ENCODE measurements around the gene MUC5AC.

MUC5AC gene

GRCh38 chr11:1198561-1199240, 40.9 kb downstream of the MUC5AC start:
- DNase-seq = no peak

DNA sequence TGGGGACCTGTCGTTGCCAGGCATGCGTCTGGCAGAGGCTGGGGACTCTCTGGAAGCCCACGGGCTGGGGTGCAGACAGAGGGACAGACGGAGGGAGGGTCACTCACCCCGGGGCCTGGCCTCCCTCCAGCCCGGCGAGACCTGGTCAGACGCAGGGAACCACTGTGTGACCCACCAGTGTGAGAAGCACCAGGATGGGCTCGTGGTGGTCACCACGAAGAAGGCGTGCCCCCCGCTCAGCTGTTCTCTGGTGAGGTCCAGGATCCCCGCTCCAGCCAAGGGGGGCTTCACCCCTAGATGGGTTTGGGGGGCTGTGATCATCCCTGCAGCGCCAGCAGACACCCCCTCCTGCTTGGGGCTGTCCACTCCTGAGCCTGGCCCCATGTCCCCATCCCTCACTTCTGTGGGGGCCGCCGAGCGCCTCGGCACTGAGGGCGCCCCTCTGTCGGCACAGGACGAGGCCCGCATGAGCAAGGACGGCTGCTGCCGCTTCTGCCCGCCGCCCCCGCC, 41.5 kb downstream of the MUC5AC start:
- DNase-seq = no peak

- DNase-seq = no peak
Observed at GRCh38 chr11:1199751-1200610, 42.2 kb downstream of the MUC5AC start.

DNA sequence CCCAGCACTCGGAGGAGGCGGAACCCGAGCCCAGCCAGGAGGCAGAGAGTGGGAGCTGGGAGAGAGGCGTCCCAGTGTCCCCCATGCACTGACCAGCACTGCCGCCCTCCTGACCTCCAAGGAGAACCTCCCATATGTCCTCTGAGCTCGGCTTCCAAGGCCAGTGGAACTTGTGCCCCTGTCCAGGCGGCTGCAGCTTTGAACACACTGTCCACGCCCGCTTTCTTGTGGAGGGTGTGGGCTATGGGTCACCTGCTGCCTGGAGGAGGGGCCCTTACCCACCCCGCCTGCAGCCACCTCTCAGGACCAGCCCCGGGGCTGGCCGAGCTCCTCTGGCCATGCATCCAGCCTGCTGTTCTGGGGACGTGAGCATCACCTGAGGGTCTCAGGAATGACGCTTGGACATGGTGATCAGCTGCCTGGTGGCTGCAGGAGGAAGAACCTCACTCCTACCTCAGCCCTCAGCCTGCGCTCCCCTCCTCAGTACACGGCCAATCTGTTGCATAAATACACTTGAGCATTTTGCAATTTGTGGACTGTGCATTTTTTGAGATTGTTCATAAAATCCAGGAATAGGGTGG, 42.9 kb downstream of the MUC5AC start:
- no peak for DNase-seq

- DNase-seq = no peak
Observed at GRCh38 chr11:1201395-1202153, 43.8 kb downstream of the MUC5AC start.

GRCh38 chr11:1202154-1202775, 44.5 kb downstream of the MUC5AC start:
- no peak for DNase-seq

GRCh38 chr11:1202776-1203504, 45.2 kb downstream of the MUC5AC start:
- peak; percentile 33 to 45 for DNase-seq

- DNase-seq = no peak
Observed at GRCh38 chr11:1203505-1204271, 45.9 kb downstream of the MUC5AC start.

- DNase-seq = no peak
Observed at GRCh38 chr11:1204381-1205101, 46.8 kb downstream of the MUC5AC start.

- DNase-seq = no peak
Observed at GRCh38 chr11:1205121-1205986, 47.6 kb downstream of the MUC5AC start.

- DNase-seq = no peak
Observed at GRCh38 chr11:1205987-1206331, 48.2 kb downstream of the MUC5AC start.

DNA sequence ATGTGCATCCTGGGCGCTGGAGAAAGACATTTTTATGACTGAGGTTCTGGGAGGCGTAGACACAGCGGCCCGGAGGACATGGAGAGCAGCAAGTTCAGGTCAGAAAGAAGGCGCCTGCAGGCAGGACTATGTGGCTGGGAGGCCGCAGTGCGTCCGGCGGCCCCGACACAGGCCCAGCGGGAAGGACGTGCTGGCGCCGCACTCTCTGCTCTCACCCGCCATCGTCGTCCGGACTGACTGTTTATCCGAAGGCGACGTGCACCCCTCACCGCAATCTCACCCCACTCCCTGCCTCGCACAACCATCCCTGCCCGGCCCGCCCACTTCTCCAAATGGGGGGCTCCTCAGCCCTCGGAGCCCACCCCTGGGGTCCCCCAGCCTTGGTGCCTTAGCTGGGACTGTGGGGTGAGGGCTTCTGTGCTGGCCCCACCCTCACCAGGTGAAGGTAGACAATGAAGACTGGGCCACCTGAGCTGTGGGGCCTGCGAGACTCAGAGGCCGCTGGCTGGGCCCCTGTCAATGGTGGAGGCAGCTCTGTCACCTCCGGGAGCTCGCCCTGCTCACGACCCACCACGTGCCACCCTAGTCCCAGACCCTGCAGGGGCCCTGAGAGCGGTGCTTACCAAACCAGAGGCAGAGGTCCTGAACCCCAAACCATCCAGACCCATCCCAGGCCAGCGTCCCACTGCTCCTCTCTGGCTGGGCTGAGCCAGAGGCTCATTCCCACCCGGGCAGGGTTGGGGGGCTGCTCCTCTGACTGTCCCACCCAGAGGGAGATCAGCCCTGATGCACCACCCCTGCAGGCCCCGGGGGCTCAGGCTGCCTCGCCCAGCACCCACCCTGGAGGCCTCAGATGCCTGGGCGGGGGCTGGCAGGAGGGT, 48.9 kb downstream of the MUC5AC start:
- no peak for DNase-seq

DNA sequence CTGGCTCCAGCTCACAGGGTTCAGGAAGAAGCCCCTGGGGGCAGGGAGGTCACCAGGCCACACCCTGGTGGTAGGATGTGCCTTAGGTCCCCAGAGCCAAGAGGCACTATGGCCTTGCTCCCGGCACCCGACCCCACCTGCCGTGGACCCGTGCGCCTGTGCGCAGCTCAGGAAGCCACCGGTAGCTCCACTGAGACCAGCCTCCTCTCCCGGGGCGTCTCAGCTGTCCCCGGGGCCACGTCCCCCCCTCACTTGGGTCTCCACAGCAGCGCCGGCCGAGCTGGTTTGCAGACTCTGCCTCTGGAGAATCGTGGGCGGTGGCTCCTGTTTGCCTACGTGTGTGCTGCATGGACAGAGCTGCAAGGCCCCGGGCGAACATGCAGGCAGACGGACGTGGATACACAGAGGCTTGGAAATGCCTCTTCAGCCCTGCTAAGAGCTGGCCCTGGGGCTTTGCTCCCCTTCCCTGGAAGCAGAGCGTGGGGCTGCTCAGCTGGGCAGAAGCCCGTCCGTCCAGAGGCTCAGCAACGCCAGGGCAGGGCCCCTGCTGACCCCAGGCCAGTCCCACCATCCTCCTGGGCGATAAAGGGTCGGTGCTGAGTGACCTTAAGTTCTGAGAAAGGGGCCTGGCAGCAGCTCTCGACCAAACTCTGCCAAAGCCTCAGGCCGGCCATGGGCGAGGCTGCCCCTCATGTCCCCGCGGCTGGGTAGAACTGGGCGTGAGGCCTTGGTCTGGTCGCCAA, 49.8 kb downstream of the MUC5AC start:
- DNase-seq = no peak

DNA sequence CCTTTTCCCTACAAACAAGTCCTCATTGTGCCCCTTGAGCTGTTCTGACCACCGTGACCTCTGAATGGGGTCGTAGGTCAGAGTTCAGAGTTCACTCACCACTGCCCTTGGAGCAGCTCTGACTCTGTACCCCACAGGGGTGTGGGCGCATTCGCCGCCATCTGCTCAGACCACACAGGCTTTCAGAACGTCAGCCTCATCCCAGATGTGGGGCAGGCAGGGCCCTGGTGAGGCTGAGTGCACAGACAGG, 50.3 kb downstream of the MUC5AC start:
- DNase-seq = no peak

GRCh38 chr11:1208394-1209261, 50.9 kb downstream of the MUC5AC start:
- DNase-seq = no peak

DNA sequence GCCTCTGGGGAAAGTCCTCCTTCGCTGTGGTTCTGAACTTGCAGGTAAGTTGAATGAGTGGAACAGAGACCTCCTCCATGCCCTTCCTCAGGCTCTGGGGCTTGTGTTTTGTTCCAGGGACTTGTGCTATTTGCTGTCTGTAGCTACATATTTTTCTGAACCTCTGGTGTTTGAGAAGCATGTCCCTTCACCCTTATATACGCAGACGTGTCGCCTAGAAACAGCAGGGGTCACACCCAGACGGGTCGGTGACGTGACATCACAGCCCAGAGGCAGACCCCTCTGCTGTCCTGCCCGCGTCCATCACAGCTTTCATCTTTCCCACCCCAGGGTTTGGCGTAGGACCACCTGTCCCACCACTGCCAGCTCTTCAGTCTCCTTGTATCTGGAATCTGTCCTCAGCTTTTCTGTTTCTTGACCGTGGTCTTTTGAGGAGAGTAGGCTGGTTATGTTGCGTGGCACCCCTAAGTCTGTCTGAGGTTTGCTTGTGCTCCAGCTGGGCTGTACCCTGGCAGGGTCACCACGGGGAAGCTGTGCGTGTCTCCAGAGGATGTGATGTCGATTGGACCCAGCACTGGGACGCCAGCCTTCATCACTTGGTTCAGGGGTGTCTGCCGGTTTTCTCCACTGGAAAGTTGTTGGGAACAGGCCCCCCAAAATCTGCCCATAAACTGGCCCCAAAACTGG, 51.8 kb downstream of the MUC5AC start:
- no peak for DNase-seq
